GM21619 (cell line): ENCODE results near the gene EIF3F.

ENCODE experiments used
- ATAC-seq: cut with Tn5 transposase; IDR thresholded peaks from one replicate; pipeline ENCODE4 v1.9.1; 2021; ENCODE audit not compliant: unreplicated experiment

EIF3F gene

DNA sequence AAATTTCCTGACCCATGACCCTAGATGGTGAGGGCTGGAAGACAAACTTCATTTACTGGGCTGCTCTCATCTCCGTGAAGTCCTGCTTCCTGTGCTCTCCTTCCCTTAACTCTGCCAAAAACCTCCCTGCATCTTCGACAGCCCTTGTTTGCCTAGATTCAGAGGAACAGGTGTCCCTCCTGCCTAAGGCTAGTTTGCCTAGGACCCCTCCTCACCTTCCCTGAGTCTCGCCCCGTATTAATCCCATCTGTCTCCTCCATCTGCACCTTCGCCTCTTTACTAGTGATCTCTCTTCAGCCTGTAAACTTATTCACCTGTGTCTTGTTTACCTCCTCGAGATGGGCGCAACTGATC, 33.1 kb downstream of the EIF3F start:
- ATAC-seq = no peak

- no peak for ATAC-seq
These were observed 34.8 kb downstream of the EIF3F start for GRCh38 chr11:8021920-8022319.

DNA sequence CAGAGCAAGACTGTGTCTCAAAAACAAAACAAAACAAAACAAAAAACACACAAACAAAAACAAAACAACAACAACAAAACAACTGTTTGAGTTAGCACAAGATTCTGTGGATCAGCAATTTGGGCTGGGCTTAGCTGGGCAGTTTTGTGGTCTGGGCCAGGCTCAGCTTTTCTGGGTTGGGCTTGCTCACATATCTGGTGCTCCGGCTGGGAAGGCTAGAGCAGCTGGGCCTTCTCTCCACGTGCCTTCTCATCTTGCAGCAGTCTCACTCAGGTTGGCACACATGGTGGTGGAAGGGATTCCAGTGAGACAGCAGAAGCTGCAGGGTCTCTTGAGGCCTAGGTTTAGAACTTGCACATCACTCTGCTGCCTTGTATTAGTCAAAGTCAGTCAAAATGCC, 35.7 kb downstream of the EIF3F start:
- no peak for ATAC-seq

DNA sequence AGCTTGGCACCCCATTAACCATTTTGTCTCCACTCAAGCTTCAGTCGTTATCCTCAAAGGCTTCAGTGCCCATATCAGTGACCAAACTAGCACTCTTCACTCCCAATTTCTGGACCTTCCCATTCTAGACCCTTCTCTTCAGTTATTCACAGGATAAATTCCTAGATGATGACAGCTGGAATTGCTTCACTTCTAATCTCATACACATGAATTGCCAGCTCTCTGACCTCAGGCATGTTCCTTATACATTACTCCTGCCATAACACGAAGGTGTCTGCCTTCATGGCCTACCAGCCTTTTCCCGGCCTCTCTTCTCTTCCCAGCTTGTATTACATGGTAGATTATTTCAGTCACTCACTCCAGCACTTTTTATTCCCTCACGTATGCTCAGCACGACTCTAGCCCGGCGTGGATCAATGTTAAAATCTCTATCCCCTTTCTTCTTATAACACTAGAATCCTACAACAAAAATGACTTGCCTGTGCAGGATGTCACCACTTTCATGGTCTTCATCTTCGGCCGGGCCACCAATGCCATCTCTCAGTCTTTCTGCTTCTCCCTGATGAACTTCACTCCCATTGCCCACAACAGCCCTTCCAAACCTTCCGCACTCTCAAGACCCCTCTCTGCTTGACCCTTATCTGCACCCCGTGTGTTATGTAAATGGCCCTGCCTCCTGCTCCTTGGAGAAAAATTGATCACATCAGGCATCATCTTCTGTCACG, 36.9 kb downstream of the EIF3F start:
- no peak for ATAC-seq

DNA sequence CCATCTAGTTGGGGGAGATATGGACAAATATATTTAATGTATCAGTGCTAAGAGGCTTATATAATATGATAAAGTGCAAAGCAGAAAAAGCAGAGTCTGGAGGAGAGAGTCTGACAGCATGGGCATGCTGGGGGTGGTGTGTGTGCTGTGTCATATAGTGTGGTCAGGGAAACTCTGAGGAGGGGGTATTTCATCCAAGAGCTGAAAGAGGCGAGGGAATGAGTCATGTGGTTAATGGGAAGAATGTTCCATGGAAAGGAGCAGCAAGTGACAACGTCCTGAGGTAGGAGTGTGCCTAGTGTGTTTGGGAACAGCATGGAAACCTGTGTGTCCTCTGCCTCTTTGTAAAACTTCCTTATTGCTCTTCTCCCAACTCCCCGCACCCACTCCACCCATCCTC, 38.0 kb downstream of the EIF3F start:
- ATAC-seq = no peak

GRCh38 chr11:8025816-8026215, 38.7 kb downstream of the EIF3F start:
- ATAC-seq = no peak

DNA sequence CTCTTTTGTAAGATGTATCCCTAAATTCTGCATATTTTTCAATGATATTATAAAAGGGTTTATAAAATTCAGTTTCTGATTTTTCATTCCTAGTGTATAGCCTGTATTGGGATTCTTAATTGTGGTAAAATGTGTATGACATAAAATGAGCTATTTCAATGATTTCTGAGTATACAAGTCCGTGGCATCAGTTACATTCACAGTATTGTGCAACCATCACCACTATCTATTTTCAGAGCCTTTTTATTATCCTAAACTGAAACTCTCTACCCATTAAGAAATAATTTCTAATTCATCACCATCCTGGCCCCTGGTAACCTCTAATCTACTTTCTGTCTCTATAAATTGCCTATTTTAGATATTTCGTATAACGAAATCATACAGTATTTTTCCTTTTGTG, 39.8 kb downstream of the EIF3F start:
- ATAC-seq = no peak

DNA sequence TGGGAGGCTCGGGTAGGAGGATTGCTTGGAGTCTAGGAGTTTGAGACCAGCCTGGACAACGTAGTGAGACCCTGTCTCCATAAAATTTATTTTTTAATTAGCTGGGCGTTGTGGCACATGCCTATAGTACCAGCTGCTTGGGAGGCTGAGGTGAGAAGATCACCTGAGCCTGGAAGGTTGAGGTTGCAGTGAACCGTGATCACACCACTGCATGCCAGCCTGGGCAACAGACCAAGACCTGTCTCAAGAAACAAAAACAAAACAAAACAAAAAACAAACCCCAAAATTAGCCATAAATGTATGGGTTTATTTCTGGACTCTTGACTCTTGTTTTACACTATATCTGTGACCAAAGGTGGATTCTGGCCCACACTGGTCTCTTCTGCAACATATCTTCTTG, 41.6 kb downstream of the EIF3F start:
- no peak for ATAC-seq

DNA sequence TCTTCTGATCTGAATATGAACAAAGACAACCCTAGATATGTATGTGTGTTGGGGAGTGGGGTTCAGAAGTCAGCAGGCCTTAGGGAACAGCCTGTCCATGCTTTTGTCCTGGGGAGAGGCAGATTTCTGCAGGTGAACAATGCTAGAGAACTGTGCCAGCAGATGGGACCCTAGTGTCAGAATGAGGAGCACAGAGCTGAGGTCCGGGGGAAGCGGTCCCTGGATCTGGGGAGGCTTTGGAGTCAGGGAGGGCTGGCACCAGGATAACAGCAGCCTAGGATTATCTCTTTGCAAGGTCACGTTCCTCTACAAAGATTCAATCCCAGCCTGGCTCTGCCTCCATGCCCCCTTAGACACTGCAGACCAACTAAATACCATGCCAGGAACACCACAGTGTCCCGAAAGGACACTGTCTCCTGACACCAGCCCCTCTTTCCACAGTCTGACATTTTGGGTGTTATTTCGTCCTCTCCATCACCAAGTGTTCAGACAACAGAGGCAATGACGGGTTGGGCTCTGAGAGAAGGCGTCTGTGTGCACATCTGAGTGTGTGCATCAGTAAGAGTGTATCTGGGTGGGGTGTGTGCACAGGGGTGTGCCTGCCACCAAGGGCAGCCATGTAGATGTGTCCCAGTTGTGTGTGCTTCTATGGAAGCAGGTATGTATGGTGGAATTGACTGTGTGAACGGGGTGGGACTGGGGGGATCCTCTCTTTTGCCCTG, 43.5 kb downstream of the EIF3F start:
- ATAC-seq = no peak

GRCh38 chr11:8031248-8032115, 44.3 kb downstream of the EIF3F start:
- no peak for ATAC-seq

GRCh38 chr11:8032122-8032521, 45.0 kb downstream of the EIF3F start:
- ATAC-seq = no peak

- ATAC-seq = no peak
These were observed 45.6 kb downstream of the EIF3F start for GRCh38 chr11:8032576-8033304.

DNA sequence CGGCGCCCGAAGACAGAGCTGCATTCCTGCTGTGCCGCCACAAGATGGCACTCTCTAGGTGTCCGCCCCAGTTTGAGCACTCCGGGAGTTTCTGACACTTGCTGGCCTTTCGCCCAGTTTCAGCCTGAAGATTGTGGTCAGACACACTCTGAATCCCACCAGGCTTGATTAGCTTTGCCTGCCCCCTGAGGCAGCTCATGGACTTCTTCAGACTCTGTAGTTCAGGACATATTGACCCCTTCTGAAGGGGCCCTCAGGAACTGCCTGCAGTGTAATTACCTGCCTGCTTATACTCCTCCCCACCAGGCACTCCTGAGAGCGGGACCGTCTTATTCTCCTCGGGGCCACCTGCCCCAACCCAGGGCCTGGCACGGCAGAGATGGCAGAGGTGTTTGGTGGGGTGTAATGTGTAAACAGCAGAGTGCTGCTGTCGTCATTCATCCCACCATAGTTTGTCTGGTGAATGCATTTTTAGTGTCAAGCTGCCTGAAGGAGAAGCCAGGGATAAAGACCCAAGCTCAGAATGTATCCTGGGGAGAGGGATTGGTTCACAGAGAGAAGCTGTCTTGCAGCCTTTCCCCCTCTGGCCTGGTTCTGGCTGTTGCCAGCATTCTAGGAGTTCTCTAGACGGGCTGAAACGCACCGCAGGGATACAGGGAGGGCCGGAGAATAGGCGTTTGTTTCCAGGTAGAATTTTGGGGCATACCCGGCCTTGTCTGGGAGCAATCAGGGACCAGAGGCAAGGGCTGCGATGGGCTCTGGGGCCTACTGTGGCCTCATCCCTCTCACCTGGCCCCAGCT, 46.4 kb downstream of the EIF3F start:
- peak; percentile 86 for ATAC-seq

GRCh38 chr11:8034106-8034585, 47.0 kb downstream of the EIF3F start:
- ATAC-seq = no peak

DNA sequence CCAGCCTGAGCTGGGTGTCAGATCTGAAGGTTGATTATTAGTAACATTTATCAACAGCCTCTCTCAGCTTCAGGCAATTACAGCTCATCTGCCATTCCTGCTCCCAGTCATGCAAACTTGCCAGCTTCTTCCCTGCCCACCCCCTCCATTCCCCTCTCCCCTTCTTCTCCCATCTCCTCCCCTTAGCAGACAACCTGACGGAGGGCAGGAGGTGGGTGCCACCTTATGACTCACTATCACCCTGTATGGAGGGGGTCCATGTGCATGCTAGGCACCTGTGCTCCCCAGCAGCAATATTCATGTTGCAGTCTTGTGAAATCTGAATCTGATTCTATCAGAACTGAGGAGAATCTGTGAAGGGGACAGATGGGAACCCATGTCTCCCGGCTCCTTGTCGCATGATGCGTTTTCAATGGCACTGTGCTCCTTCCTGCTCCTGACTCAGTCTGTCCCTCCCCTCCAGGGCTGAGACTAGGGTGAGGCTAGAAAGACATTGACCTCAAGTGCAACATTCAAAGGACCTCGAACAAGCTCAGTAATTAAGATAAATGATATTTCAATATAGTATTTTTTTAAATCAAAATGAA, 47.6 kb downstream of the EIF3F start:
- no peak for ATAC-seq

GRCh38 chr11:8035200-8035855, 48.2 kb downstream of the EIF3F start:
- no peak for ATAC-seq

- ATAC-seq = no peak
These were observed 49.1 kb downstream of the EIF3F start for GRCh38 chr11:8036002-8036802.

DNA sequence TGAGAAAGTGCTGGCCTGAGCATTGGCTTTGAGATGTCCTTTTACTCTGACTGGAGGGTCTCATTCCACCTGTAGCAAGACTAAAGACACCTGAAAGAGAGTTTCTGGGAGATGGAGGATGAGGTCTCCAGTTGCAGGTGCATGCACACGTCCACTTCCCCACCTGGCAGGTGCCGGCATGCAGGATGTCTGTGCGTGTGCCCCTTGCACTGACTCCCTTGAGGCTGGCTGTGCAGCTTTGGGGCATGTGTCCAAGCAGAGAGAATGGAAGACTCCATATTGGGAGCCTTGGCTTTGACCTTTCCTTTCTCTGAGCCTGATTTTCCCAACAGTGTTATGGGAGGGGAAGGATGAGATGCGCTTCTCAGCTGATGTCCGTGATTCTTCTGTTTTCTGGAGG, 49.8 kb downstream of the EIF3F start:
- no peak for ATAC-seq

DNA sequence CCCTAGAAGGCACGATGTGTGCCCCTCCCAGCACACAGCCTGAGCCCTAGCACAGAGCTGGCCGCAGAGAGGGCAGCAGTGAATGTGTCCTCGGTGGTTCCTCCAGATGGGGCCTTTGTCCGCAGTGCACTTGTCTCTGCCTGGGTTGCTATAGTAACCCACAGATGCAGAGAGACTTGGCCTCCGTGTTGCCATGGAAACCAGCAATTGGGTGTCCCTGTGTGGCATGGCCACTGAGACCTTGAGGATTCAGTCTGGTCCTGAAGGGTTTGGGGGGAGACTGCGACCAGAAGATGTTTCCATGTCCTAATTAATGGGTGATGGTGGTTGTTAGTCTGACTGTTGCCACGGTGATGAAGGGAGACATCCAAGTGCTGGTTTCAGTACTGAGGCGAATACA, 51.3 kb downstream of the EIF3F start:
- no peak for ATAC-seq
